ENCODE data around the gene NEXN.

NEXN gene

DNA sequence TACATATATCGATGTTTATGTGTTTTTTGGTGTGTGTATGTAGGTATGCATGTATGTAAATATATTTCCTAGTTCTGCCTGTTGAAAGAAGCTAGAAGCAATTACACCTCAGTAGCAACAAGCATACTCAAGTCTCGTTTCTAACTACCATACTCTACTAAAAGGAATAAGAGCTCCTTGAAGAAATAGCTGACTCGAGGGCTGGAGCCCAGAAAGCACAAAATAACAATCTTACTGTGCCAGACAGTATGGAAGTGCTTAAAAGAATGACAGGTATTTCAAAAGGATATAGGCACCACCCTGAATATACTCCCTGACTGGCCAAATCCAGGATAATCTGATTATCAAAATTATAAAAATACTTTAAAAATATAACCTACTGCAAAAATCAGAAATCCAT is 67.3 kb downstream of the NEXN start:
- Histone ChIP-seq H3K4me1 (peaks cover 25% of the 10 kb centered on the region), H3K4me3 (no peak overlapping the region), H4K20me1 (peaks cover 100% of the 10 kb centered on the region), H3K4me2 (no peak overlapping the region), H3K9ac (no peak overlapping the region), H3K27ac (no peak overlapping the region), H3K27me3 (no peaks in the 10 kb centered on the region), H3K36me3 (peaks cover 97% of the 10 kb centered on the region), H3K9me3 (no peaks in the 10 kb centered on the region)
- TF ChIP-seq Cebpa-rat (IDR thresholded peaks at IDR 0.05): no peak

DNA sequence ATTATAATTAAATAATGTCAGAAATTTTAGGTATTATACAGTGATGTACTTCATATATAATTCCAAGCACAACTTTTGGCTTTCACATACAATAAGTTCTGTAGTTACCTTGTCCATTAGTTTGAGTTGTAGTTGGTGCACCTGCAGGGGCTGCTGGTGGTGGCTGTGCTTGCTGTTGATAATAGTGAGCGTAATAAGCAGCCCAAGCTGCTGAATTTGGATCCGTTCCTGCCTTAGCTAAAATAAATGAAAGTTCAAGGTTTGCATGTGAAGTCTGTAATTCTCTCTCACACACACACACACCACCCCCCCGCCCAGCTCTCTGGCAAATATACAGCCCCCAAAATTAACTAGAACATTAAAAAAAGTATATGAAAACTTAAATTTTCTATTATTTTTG is 68.0 kb downstream of the NEXN start:
- Histone ChIP-seq H3K27me3 (no peaks in the 10 kb centered on the region), H3K4me2 (no peak overlapping the region), H3K36me3 (peaks cover 99% of the 10 kb centered on the region), H3K9me3 (no peaks in the 10 kb centered on the region), H3K9ac (no peak overlapping the region), H3K4me1 (peaks cover 18% of the 10 kb centered on the region), H4K20me1 (peaks cover 100% of the 10 kb centered on the region), H3K4me3 (no peak overlapping the region), H3K27ac (no peak overlapping the region)
- TF ChIP-seq Cebpa-rat (IDR thresholded peaks at IDR 0.05): no peak

DNA sequence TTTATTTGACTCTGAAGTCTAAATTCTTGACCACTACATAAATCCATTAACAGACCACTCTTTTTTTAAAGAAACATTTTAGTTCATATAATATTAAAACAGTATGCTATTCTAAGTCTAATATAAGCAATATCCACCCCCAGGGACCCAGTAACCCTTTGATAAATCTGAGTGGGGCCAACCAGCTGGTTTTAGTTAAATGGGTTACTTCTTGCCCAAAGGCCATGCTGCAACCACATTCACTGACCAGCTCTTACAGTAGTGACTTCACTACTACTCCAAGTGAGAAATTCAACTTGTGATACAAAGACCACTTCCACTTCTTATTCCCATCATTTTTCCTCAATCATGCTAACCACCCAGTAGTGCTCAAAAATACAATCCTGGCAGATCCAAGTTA is 70.0 kb downstream of the NEXN start:
- Histone ChIP-seq H3K36me3 (peaks cover 98% of the 10 kb centered on the region), H3K9me3 (no peaks in the 10 kb centered on the region), H3K4me2 (no peak overlapping the region), H3K9ac (no peak overlapping the region), H4K20me1 (peaks cover 99% of the 10 kb centered on the region), H3K27ac (no peak overlapping the region), H3K27me3 (no peaks in the 10 kb centered on the region), H3K4me1 (no peaks in the 10 kb centered on the region), H3K4me3 (no peak overlapping the region)
- TF ChIP-seq Cebpa-rat (IDR thresholded peaks at IDR 0.05): no peak

DNA sequence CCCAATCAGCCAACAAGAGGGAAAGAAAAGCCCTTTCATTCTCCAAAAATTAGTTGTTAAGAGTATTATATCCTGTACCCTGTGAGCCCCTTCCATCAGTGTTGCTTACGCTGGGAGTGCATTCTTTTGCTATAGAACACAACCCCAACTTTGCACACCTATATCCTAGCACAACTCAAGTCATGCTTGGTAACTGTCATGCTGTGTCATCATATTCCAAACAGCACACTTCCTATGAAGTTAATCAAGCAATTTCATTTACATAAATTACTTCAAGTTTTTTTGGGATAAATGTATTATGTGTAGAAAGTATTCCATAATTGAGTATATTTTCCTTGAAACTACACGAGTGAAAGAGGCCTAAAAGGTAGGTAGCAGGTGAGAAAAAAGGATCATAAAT is 70.4 kb downstream of the NEXN start:
- H3K36me3 ChIP-seq: peaks cover 99% of the 10 kb centered on the region
- no peak overlapping the region for H3K9ac ChIP-seq
- H3K4me3 ChIP-seq: no peak overlapping the region
- no peaks in the 10 kb centered on the region for H3K4me1 ChIP-seq
- H3K27ac ChIP-seq: no peak overlapping the region
- H4K20me1 ChIP-seq: peaks cover 99% of the 10 kb centered on the region
- H3K27me3 ChIP-seq: no peaks in the 10 kb centered on the region
- H3K9me3 ChIP-seq: no peaks in the 10 kb centered on the region
- TF ChIP-seq Cebpa-rat (IDR thresholded peaks at IDR 0.05): no peak
- no peak overlapping the region for H3K4me2 ChIP-seq

DNA sequence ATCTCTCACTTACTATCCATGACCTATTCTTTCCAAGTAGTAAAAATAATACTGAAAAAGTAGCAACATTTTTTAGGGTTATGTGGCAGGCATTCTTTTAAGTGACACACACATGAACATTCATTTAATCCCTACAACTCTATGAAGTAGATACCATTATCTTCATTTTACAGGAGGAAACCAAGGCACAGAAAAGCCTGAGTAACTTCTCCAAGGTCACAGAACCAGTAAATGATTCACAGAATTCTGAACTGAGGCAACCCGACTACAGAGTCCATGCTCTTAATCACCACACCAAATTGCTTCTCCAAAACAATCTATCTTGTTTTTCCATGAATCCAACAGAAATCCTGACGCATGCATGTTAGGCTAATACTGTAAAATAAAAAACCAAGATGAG is 73.0 kb downstream of the NEXN start:
- Histone ChIP-seq H3K9me3 (no peaks in the 10 kb centered on the region), H3K27me3 (no peaks in the 10 kb centered on the region), H4K20me1 (peaks cover 98% of the 10 kb centered on the region), H3K4me2 (no peak overlapping the region), H3K27ac (no peak overlapping the region), H3K9ac (no peak overlapping the region), H3K36me3 (peaks cover 99% of the 10 kb centered on the region), H3K4me3 (no peak overlapping the region), H3K4me1 (no peaks in the 10 kb centered on the region)
- TF ChIP-seq Cebpa-rat (IDR thresholded peaks at IDR 0.05): no peak

DNA sequence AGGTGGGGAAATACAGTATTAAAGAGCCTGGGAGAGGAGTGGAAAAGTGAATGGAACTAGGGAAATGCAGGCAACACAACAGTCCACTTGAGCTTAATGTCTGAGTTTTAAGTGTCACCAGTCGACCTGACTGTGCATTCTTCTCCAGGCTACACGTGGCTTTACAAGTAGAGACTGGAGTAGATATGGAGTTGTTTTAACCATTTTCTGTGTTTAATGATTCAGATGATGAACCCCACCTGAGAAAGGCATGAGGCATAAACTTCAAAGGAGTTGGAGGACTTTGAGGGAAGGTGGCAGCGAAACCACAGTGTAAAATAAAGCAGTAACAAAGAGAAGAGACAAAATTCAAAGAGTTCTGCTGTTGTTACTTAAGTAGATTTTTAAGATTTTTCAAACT is 77.9 kb downstream of the NEXN start:
- Histone ChIP-seq H3K9ac (no peak overlapping the region), H3K36me3 (peaks cover 98% of the 10 kb centered on the region), H3K27me3 (no peaks in the 10 kb centered on the region), H3K4me3 (no peak overlapping the region), H3K4me2 (no peak overlapping the region), H3K27ac (no peak overlapping the region), H4K20me1 (peaks cover 98% of the 10 kb centered on the region), H3K4me1 (no peaks in the 10 kb centered on the region), H3K9me3 (no peaks in the 10 kb centered on the region)
- no peak for TF ChIP-seq Cebpa-rat (IDR thresholded peaks at IDR 0.05)

DNA sequence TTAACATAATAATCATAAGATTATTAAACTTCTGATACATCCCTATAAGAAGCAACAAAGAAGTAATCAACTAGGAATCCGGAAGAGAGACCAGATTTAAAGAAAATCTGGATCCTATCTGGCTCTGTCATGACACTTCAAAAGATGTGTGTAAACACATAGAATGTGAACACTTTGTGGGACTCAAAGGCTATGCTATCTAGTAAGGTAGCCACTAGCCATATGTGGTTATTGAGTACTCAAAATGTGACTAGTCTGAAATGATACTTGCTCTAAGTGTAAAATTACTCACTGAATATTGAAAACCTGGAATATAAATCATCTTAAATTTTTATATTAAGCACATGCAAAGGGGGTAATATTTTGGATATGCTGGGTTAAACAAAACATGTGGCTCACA is 81.8 kb downstream of the NEXN start:
- no peak overlapping the region for H3K4me2 ChIP-seq
- no peaks in the 10 kb centered on the region for H3K27me3 ChIP-seq
- H3K4me3 ChIP-seq: no peak overlapping the region
- peaks cover 10% of the 10 kb centered on the region for H3K4me1 ChIP-seq
- peaks cover 96% of the 10 kb centered on the region for H3K36me3 ChIP-seq
- H3K9ac ChIP-seq: no peak overlapping the region
- H4K20me1 ChIP-seq: peaks cover 100% of the 10 kb centered on the region
- no peaks in the 10 kb centered on the region for H3K9me3 ChIP-seq
- no peak for TF ChIP-seq Cebpa-rat (IDR thresholded peaks at IDR 0.05)
- no peak overlapping the region for H3K27ac ChIP-seq

DNA sequence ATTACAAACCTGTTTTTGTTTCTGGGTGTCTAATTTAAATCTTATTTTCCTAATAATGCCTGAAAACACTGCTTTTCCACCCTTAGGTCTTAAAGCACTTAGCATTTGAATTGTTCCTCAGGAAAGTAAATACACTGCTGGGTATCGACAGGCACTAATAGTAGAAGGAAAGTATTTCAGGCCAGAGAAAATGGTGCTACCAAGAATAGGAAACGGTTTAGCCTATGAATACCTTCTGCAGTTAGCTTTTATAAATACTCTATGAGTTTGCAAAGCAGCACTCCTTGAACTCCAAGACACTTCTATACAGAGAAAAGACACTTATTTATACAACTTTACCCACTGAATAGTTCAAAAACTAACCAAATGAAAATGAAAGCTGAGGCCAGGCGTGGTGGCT is 83.7 kb downstream of the NEXN start:
- Histone ChIP-seq H4K20me1 (peaks cover 100% of the 10 kb centered on the region), H3K4me1 (peaks cover 29% of the 10 kb centered on the region), H3K27me3 (no peaks in the 10 kb centered on the region), H3K4me2 (no peak overlapping the region), H3K9me3 (no peaks in the 10 kb centered on the region), H3K9ac (no peak overlapping the region), H3K36me3 (peaks cover 92% of the 10 kb centered on the region), H3K4me3 (no peak overlapping the region), H3K27ac (no peak overlapping the region)
- no peak for TF ChIP-seq Cebpa-rat (IDR thresholded peaks at IDR 0.05)

DNA sequence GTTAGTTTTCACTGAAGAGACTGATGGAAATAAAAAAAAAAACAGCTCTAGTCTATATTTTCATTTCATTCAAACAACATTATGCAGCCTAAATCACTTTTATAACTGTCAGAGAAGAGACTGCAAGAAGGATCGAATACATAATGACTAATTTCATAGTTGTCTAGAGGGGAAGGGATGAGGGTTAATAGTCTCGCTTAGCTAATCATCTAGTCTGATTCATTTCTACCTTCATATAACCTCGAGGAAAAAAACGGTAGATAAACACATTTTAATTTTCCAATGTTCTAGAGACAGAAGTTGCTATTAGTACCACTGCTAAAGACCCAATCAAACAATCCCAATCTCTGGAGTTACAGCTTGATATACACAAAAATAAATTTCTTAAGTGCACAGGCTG is 87.0 kb downstream of the NEXN start:
- Histone ChIP-seq H3K9me3 (no peaks in the 10 kb centered on the region), H3K36me3 (peaks cover 63% of the 10 kb centered on the region), H3K4me3 (peak overlapping the region; percentile 81; the same call in 1 of the 2 replicates), H3K27me3 (no peaks in the 10 kb centered on the region), H3K4me2 (peak overlapping the region; percentile 89), H3K4me1 (peaks cover 35% of the 10 kb centered on the region), H4K20me1 (peaks cover 77% of the 10 kb centered on the region), H3K9ac (0 out of 2 replicates have a peak overlapping the region, but pooled peaks have one; percentile 56), H3K27ac (no peak overlapping the region)
- TF ChIP-seq Cebpa-rat (IDR thresholded peaks at IDR 0.05): no peak

DNA sequence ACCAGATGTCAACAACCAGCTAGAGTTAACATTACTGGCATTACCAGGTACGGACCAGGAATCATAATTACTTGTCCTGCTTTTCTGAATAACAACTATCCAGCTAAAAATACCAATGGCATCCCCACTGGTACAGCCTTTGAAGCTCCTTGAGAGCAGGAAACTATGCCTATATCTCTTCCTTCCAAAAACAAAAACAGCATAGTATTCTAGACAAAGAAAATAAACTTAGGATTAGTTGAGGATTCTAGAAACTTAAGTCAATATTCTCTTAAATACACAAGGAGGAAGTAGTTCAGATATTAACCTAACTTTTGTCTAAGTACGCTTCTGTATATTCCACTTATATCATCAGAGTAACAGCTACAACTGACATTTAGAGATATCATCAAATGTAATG is 87.5 kb downstream of the NEXN start:
- TF ChIP-seq Cebpa-rat (IDR thresholded peaks at IDR 0.05): no peak
- H3K4me2 ChIP-seq: peak overlapping the region; percentile 89
- no peak overlapping the region for H3K27ac ChIP-seq
- peaks cover 40% of the 10 kb centered on the region for H3K4me1 ChIP-seq
- peaks cover 58% of the 10 kb centered on the region for H3K36me3 ChIP-seq
- H4K20me1 ChIP-seq: peaks cover 72% of the 10 kb centered on the region
- no peaks in the 10 kb centered on the region for H3K27me3 ChIP-seq
- H3K4me3 ChIP-seq: peak overlapping the region; percentile 81
- H3K9me3 ChIP-seq: no peaks in the 10 kb centered on the region
- peak overlapping the region; percentile 99; the same call in 1 of the 2 replicates for H3K9ac ChIP-seq

DNA sequence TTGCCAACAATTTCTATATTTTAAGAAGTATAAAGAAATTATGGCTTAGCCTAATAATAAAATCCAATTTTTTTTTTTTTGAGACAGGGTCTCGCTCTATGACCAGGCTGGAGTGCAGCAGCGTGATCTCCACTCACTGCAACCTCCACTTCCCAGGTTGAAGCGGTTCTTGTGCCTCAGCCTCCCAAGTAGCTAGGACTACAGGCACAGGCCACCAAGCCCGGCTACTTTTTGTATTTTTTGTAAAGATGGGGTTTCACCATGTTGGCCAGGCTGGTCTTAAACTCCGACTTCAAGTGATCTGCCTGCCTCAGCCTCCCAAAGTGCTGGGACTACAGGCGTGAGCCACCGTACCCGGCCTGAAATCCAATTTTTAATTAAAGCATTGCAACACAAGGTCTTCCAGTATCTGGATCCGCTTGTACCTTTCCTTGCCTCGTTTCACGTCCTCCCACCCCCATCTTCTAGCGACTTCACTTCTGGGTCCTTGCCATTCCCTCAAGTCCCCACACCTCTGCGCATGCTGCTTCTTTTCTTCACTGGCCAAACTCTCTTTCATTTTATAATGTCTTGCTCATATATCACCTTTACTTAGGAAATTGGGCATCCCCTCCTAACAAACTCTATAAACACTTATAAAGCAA is 88.1 kb downstream of the NEXN start:
- TF ChIP-seq Cebpa-rat (IDR thresholded peaks at IDR 0.05): no peak
- Histone ChIP-seq H3K9ac (peak overlapping the region; percentile 99), H4K20me1 (peaks cover 66% of the 10 kb centered on the region), H3K36me3 (peaks cover 52% of the 10 kb centered on the region), H3K4me1 (peaks cover 47% of the 10 kb centered on the region), H3K4me3 (peak overlapping the region; percentile 81), H3K4me2 (peak overlapping the region; percentile 89), H3K27me3 (no peaks in the 10 kb centered on the region), H3K27ac (no peak overlapping the region), H3K9me3 (no peaks in the 10 kb centered on the region)

All from BLaER1 (cell line).